GM19467 (cell line): ENCODE results near the gene TRIM29.

Source experiments
- ATAC-seq: cut with Tn5 transposase; IDR thresholded peaks from one replicate; pipeline ENCODE4 v1.9.1; 2021; ENCODE audit warnings: mild to moderate bottlenecking, moderate library complexity; ENCODE audit not compliant: unreplicated experiment

Gene TRIM29

DNA sequence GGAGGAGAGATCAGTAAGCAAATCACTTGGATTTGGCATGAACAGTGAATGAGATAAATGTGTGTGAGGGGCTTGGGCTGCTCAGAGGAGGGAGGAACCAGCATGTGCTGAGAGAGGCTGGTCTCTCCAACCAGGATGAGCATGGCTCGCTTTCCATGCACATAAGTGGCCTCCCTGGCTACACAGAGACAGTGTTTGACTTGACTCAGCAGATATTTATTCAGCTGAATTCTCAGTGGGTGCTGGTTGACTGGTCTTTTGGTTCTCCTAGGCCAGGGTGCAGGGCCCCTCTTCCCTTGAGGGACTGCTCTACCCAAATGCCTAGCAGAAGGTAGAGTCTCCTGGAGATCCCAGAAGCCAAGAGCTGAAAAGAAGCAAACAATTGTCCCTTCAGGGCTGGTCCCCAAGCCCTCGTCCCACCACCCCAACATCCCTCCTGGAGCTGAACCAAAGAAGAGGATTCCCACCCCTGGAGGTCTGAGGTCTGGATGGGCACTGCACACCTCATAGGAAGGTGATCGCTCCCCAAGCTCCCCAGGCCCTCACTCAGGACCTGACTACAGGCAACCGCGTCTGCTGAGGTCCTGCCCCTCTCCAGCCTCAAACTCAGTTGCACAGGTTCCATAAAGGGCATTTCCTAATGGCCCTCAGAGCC is 3.3 kb upstream of the TRIM29 start:
- ATAC-seq = no peak

- ATAC-seq = no peak
Observed at GRCh38 chr11:120139316-120140069, 1.6 kb upstream of the TRIM29 start.

- ATAC-seq = no peak
Observed at GRCh38 chr11:120137187-120137610, 714 bp downstream of the TRIM29 start.

DNA sequence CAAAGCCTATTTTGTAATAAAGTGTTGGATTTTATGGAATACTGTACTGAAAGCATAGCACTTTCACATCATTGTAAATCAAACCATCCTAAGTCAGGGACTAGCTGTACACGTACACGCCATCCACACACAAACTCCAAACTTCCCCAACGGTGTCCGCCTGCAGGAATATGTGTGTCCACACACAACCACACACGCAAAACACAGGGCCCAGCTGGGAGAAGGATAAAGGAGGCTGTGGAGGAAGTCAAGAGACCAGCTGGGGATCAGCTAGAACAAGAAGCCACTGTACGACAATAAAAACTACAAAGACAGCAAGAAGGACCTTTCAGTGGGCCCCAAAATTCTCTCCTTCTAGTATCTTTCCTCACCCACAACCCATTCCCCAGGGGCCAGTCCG is 1.6 kb downstream of the TRIM29 start:
- ATAC-seq = no peak

- no peak for ATAC-seq
Observed at GRCh38 chr11:120135838-120136237, 2.1 kb downstream of the TRIM29 start.

DNA sequence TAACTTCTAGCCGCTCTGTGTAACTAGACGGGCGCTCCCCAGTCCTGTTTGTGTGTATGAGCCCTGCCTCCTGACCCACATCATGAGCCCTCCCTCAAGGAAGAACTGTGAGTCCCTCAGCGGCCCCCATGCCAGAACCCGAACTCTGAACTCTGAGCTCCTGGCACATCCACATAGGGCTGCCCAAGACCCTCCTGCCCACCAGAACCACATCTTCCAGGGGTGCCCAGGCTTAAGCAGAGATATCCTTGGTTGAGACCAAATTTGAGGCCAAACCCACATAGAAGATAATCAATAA is 3.0 kb downstream of the TRIM29 start:
- no peak for ATAC-seq

GRCh38 chr11:120134106-120134930 is 3.6 kb downstream of the TRIM29 start:
- ATAC-seq = no peak

DNA sequence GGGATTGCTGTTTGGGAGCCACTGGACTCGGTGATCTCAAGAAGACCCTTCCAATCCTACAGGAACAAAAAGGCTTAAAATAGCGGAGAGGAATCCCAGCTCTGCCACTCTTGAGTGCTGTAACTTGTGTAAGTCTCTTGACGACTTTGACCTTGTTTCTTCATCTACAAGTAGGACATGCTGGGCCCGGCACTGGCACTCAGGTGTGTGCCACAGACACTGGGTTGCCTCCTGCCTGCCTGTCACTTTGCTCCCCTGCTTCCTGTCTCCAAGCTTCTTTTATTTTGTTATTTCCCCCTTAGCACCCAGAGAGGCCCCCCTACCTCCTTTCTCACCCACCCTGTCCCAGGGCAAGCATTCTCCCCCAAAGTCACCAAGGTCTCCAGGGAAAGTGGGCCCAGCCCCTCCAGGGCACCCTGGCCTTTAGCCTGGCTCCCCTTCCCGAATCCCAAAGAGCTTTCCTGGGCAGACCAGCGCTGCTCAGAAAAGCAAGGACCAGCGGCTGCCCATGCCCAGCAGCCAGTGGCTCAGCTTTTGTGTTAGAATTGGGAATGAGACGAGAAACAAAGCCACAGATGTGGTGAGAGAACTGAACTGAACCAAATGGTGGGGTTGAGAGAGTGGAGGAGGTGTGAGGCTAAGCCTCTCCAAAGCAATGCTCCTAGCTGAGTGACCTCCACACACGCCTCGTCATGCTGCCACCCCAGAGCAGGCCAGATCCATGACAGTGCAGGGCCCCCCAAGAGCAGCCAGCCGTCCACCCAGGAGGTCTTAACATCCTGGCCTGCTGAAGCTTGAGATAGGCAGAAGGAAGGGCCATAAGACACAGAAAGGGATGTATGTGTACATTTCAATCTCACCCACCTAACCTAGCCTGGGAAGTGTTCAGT is 4.5 kb downstream of the TRIM29 start:
- ATAC-seq = no peak

DNA sequence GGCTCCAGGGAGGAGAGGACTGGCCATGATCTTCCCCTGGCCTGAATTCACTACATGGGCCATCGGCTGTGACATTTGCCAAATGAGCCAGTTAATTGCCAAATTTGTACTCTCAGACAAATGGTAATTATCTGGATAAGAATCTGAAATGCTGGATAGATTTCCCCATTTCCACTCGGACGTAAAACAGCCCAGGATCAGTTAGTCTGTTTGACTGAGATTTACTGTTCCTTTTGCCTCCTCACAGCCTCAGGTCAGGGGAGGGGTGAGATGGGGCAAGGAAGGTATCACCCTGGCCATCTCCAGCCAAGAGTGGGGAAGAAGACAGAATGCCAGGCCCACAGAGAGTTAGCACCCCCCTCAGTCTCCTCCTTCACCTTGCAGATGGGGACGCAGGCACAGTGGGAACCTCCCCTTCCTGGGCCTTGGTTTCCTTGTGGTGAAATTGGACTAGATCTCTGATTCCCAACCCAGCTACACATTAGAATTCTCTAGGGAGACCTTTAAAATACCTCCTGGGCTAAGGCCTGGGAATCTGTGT is 5.2 kb downstream of the TRIM29 start:
- no peak for ATAC-seq

DNA sequence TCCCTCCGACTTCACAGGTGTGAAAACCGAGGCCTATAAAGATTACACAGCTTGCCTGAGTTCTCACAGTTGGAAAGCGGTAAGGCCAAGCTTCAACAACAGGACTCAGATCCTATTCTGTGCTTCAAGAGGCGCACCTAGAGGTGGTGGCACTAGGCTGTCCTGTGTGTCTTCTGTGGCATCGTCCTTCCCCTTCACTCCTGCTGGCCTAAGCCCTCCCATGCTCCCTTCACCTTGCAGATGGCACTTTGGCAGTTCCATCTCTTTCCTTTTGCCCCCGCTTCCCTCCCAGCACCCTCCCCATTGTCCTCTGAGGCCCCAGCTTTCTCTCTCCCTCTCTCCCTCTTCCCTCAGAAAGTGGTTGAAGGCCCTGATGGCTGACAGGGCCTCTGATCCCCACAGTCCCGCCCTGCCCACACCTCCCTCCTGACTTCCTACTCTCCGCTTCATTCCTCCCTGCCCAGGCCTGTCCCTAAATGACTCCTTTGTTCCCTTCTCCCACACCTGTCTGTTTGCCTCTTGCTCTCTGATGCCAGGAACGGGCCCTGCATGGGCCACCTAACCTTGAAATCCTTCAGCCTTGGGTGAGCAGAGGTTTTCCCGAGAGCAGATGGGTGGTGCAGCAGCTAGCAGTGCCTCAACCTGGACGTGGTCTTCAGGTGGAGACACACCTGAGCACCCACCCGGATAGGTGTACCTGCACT is 5.8 kb downstream of the TRIM29 start:
- ATAC-seq = no peak

- ATAC-seq = no peak
Observed at GRCh38 chr11:120130991-120131760, 6.7 kb downstream of the TRIM29 start.

DNA sequence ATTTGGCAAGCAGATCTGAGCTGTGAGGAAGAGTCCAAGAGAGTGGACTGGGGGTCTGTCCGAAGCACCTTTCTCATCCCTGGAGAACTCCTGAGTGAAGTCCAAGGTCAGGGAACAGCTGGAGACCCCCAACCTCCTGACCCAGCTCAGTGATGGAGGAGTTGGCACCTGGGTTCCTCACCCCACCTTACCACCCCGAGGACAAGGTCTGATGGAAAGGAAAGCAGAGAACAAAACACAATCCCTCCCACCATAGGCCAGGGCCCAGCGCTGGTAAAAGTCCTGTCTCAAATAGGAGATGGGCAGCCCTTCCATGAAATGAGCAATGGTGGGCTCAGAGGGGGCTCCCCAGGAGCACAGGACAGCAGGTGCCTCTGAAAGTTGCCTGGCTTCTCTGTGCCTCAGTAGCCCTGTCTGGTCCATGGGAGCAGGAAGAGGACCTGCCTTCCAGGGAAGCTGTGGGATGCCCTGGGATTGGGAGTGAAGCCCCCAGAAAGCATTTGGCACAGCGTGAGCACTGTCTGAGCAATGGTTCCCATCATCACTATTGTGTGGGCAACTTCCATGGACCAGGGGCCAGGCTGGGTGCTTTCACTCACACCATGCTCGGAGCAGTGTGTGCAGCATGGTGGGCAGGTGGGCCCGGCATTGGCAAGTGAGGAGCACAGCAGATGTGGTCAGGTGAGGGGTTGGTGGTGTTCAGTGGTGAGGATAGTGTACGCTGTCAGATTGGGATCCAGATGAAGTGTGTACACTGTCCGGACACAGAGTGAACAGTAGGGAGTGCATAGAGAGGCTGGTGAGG is 7.5 kb downstream of the TRIM29 start:
- ATAC-seq = no peak

- ATAC-seq = no peak
Observed at GRCh38 chr11:120129570-120129969, 8.3 kb downstream of the TRIM29 start.

DNA sequence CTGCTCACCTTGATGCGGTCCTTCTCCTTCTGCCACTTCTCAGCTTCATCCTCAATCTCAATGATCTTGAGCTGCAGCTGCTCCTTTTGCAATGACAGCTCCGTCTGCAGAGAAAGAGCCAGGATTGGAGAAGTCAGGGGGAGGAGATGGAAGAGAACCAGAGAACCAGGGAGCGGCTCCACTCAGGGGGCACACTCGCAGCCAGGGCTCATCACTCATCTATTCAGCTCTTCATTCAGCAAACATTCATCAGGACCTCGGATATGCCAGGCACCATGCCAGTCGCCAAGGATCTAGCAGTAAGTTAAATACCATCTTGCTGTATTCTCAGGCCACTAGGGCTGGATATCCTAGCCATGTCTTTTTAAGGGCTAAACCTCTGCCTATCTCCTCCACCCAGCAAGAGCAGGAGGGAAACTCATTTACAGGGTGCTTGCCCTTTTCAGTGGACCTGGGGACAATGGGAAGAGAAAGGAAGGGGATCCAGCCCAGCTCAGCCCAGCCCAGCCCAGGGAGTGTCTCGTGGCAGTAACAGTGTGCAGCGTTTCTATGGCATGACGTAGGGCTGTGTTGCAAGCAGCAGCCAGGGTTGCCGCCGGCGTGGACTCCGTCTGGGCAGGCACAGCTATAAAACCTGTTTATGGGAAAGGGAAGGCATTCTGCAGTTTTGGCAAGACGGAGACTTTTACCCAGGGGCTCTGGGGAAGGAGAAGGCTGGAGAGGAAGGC is 9.4 kb downstream of the TRIM29 start:
- no peak for ATAC-seq

DNA sequence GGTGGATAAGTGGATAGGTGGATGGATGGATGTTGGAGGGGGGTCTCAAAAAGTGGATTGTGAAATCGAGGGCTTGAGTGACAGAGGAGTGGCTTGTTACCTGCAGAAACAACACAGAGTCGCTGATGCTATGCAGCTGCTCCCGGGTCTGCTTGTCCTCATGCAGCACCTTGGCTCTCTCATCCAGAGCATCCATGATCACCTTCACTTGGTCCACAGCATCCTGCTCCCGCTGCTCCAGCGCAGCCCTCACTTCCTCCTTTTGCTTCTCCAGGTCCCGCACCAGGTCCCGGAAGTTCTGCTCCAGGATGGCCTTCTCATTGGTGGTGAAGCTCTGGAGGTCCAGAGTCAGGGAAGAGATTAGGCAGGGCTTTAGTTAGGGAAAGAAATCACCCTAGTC is 10.7 kb downstream of the TRIM29 start:
- ATAC-seq = no peak

- no peak for ATAC-seq
Observed at GRCh38 chr11:120126620-120127019, 11.3 kb downstream of the TRIM29 start.

DNA sequence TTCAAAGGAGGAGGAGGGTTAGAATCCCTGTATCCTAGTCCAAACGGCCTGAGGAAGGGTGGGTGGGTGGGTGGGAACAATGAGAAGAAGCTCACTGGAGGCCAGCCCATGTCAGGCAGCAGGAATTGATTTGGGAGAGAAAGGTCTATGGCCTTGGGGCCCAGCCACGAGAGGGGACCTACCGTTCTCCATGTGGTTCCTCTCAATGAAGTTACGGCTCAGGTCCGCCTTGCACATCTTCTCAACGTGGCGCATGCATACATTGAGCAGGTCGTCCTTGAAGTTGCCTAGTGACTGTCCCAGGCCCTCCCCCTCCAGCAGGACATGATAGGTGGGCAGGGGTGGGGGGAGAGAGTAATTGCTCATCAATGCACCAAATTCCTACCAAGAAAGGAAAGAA is 12.4 kb downstream of the TRIM29 start:
- ATAC-seq = no peak

DNA sequence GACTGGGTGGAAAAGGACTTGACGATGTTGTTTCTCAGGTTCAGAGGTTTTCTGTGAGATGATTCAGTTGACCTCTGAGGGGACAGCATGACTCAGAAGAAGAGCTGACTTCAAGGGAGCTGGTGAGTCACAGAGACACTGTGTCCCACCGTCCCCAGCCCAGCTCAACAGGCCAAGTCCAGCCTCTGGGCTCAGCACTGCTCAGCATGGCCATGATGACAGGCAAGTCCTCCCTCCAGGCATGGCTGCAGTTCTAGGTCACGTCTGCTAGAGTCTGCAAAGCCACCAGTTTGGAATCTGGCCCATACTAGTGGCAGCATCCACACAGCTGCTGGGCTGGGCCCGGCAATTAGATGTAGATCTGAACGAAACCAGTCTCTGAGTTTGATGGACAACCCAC is 12.9 kb downstream of the TRIM29 start:
- ATAC-seq = no peak
